ENCODE results near the gene KRTAP2-4. TPM values are rescaled to one million over a fixed set of nuclear protein-coding genes. Genes with fewer than 3 reads are reported as not detected.
"Not testable (repeated sequence)": the region's sequence is repeated elsewhere in the genome, so short reads cannot be mapped to it uniquely, and the experiment has no call there.

The KRTAP2-4 gene
- total and polyA plus RNA-seq, 8 donors: not detected

DNA sequence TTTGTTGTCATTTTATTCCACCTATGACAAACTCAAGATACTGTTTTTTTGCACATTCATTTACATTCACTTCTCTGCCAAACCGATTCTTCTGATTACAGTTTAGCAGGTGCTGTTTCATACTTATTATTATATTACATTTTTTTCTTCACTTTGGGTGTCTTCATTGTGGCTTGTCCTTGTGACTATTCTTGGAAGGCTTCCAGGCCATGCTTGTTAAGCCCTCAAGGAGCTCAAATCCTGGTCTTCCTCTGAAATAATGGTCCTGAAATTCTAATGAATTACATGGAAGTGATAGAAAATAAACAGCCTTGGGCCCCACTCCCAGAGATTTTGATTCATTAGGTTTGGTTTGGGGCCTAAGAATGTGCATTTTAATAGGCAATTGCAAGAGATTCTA, 1.4 kb downstream of the KRTAP2-4 start:
- Histone ChIP-seq H3K27ac (no peak overlapping the region), H3K36me3 (no peaks in the 10 kb centered on the region), H3K9me3 (no peaks in the 10 kb centered on the region), H3K4me1 (no peaks in the 10 kb centered on the region), H3K4me3 (no peak overlapping the region), H3K27me3 (peaks cover 0 to 12% (median 0%) of the 10 kb centered on the region in 3 donors)
- no peak for TF ChIP-seq POLR2A (IDR thresholded peaks at IDR 0.05)
- TF ChIP-seq POLR2AphosphoS5 (IDR thresholded peaks at IDR 0.05): no peak
- TF ChIP-seq EP300 (IDR thresholded peaks at IDR 0.05): no peak
- TF ChIP-seq, protein P1, sequence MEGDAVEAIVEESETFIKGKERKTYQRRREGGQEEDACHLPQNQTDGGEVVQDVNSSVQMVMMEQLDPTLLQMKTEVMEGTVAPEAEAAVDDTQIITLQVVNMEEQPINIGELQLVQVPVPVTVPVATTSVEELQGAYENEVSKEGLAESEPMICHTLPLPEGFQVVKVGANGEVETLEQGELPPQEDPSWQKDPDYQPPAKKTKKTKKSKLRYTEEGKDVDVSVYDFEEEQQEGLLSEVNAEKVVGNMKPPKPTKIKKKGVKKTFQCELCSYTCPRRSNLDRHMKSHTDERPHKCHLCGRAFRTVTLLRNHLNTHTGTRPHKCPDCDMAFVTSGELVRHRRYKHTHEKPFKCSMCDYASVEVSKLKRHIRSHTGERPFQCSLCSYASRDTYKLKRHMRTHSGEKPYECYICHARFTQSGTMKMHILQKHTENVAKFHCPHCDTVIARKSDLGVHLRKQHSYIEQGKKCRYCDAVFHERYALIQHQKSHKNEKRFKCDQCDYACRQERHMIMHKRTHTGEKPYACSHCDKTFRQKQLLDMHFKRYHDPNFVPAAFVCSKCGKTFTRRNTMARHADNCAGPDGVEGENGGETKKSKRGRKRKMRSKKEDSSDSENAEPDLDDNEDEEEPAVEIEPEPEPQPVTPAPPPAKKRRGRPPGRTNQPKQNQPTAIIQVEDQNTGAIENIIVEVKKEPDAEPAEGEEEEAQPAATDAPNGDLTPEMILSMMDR (IDR thresholded peaks at IDR 0.05): no peak
- 78 to 84% (median 82%) methylated on average over 1 of the region's 1 CpG for WGBS, 5 donors
- intact Hi-C loops (cut with DNase I; ENCODE audit: low total_unique reads): no loop called here
- DNase-seq: no peak

DNA sequence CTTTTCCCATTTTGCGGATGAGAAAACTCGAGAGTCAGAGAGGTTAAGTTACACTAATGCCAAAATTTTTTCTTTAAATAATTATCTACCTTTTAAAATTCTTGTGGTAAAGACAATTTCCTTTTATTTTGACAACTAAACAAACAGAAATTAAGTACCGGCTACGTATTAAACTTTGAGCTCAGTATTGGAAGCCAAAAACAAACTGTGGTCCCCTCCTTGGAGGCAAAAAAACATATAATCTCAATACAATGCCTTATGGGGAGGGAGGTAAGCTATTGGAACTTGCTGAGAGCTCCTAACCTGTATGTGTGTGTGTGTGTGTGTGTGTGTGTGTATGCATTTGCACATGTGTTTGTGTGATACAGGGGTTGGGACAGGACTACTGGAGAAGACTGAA, 2.2 kb downstream of the KRTAP2-4 start:
- TF ChIP-seq, protein P1 (IDR thresholded peaks at IDR 0.05): no peak
- no peak for TF ChIP-seq POLR2A (IDR thresholded peaks at IDR 0.05)
- no peak for TF ChIP-seq POLR2AphosphoS5 (IDR thresholded peaks at IDR 0.05)
- no peak for TF ChIP-seq EP300 (IDR thresholded peaks at IDR 0.05)
- Histone ChIP-seq H3K36me3 (no peaks in the 10 kb centered on the region), H3K9me3 (no peaks in the 10 kb centered on the region), H3K27ac (no peak overlapping the region), H3K4me3 (no peak overlapping the region), H3K4me1 (no peaks in the 10 kb centered on the region), H3K27me3 (peaks cover 0 to 17% (median 0%) of the 10 kb centered on the region in 3 donors)
- DNase-seq: no peak
- 50 to 62% (median 55%) methylated on average over 4 of the region's 4 CpGs for WGBS, 5 donors
- intact Hi-C loops (cut with DNase I; ENCODE audit: low total_unique reads): no loop called here

DNA sequence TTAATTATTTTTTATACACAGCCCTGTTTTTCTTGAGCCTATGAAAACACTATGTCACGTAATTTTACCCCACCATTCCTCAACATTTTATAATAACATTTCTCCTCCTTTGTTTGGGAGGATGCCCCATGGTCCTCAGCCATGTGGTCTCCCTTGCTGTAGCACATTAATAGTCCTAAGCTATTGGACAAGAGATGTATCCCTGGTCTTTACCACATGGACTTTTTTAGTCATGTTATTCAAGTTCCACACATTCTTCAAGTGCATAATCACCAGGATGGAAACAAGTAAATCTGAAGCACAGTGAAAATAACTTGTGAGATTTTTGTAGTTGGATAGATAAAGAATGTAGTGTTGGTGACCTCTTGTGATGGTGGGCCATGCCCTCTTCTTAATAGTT, 3.7 kb downstream of the KRTAP2-4 start:
- Histone ChIP-seq H3K27me3 (peaks cover 0 to 31% (median 6%) of the 10 kb centered on the region in 3 donors), H3K4me1 (no peaks in the 10 kb centered on the region), H3K27ac (no peak overlapping the region), H3K9me3 (peaks cover 0 to 8% (median 2%) of the 10 kb centered on the region in 4 donors), H3K36me3 (no peaks in the 10 kb centered on the region), H3K4me3 (no peak overlapping the region)
- TF ChIP-seq POLR2A (IDR thresholded peaks at IDR 0.05): no peak
- no peak for TF ChIP-seq EP300 (IDR thresholded peaks at IDR 0.05)
- TF ChIP-seq, protein P1 (IDR thresholded peaks at IDR 0.05): no peak
- no peak for TF ChIP-seq POLR2AphosphoS5 (IDR thresholded peaks at IDR 0.05)
- 49 to 76% (median 66%) methylated on average over 1 of the region's 1 CpG for WGBS, 5 donors
- DNase-seq: no peak
- intact Hi-C loops (cut with DNase I; ENCODE audit: low total_unique reads): no loop called here

DNA sequence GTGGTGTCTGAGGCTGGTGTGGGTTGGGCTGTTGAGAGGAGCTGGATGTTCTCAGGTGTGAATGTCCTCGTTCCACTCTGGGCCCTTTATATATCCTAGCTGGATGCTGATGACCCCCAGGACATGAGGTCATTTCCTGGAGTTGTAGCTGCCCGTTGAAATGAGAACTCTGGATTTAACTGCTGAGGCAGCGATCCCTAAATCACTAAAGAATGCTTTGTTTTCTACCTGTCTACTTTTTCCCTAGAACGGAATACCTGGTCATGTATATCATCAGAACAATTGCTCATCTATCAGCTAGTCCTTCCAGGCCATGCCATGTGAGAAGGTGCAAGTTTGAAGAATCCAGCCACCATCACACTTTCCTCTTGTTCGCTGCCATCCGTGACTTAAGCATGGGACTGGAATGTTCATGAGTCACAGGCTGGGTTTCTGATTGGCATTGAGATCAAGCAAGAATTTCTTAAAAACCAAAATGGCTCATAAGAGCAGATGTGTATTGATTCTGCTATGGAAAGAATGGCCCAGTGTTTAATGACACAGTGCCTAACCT, 5.6 kb downstream of the KRTAP2-4 start, which contains the start of gene KRTAP2-3:
KRTAP2-3 (minus strand) TSS at position 63 of the 553 bp plus-strand sequence. CDS start 64 bp downstream, outside the sequence.
- H3K4me1 ChIP-seq: no peaks in the 10 kb centered on the region
- 64 to 77% (median 67%) methylated on average over 6 of the region's 6 CpGs for WGBS, 5 donors
- H3K27me3 ChIP-seq: peaks cover 0 to 31% (median 6%) of the 10 kb centered on the region in 3 donors
- H3K36me3 ChIP-seq: no peaks in the 10 kb centered on the region
- H3K4me3 ChIP-seq: no peak within 1 kb of the TSS
- TF ChIP-seq, protein P1 (IDR thresholded peaks at IDR 0.05): no peak
- TF ChIP-seq POLR2A (IDR thresholded peaks at IDR 0.05): no peak
- no peak for TF ChIP-seq EP300 (IDR thresholded peaks at IDR 0.05)
- TF ChIP-seq POLR2AphosphoS5 (IDR thresholded peaks at IDR 0.05): no peak
- intact Hi-C loops (cut with DNase I; ENCODE audit: low total_unique reads): no loop called here
- peaks cover 0 to 8% (median 2%) of the 10 kb centered on the region in 4 donors for H3K9me3 ChIP-seq
- no peak for DNase-seq
- H3K27ac ChIP-seq: no peak within 1 kb of the TSS

DNA sequence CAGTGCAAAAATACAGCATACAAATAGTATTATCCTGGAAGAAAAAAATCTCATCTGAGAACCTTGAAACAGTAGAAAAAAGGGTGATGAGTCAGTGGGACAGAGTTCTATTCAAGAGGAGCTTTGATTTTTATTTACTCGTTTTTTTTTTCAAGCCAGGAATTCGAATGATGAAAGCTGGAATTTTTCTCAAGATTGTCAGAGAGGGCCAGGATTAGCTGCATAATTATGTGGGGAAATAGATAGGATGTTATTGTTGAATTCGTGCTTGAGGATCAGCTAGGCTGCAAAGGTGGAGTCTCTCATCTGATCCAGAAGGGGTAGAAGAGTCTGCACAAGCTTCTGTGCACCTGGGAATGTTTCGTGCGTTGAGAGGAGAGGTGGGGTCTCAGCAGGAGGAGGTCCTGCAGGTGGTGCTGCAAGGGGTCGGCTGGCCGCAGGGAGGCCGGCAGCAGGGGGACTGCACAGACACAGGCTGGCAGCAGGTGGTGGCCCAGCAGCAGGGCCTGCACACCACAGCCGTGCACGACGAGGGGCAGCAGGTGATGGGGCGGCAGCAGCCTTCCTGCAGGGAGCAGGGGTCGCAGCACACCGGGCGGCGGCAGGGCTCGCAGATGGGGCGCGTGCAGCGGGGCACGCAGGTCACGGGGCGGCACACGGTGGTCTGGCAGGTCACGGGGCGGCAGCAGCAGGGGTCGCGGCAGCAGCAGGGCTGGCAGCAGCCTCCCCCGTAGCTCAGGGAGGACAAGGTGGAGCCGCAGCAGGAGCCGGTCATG, 6.2 kb downstream of the KRTAP2-4 start:
- H3K4me3 ChIP-seq; H3K9me3 ChIP-seq; H3K36me3 ChIP-seq; H3K27ac ChIP-seq; H3K4me1 ChIP-seq; DNase-seq; intact Hi-C loops (cut with DNase I; ENCODE audit: low total_unique reads): not testable (repeated sequence)
- WGBS, 5 donors: 29 to 32% (median 30%) methylated on average over 8 to 11 of the region's 31 CpGs
- peaks cover 0 to 31% (median 6%) of the 10 kb centered on the region in 3 donors for H3K27me3 ChIP-seq

All from stomach (tissue), 9 donors.